Hematopoietic multipotent progenitor cell treated with erythropoietin and hydrocortisone succinate and interleukin-3 and kit ligand, for 4 days (in vitro differentiated cells): ENCODE measurements around the gene PGBD4.

ENCODE experiments used
- DNase-seq: peaks from one replicate; pipeline ENCODE4 v3.0.0-alpha.2; 2015

Gene PGBD4

GRCh38 chr15:34101366-34102174 is at the start of gene PGBD4, which contains the start of gene EMC7:
Gene PGBD4 (plus strand): TSS chr15:34102083. CDS start chr15:34102532, 449 bp downstream.
Gene EMC7 (minus strand): TSS chr15:34101862. CDS start chr15:34101839, 23 bp downstream.
- peak; percentile 99 for DNase-seq

GRCh38 chr15:34054081-34054707 is 47.7 kb upstream of the PGBD4 start:
- no peak for DNase-seq

- DNase-seq, result no peak
Measured at GRCh38 chr15:34055868-34056595, 45.9 kb upstream of the PGBD4 start.

- DNase-seq, result no peak
Measured at GRCh38 chr15:34056911-34057310, 45.0 kb upstream of the PGBD4 start.

- no peak for DNase-seq
Measured at GRCh38 chr15:34059476-34059875, 42.4 kb upstream of the PGBD4 start.

GRCh38 chr15:34059946-34060345 is 41.9 kb upstream of the PGBD4 start:
- no peak for DNase-seq

GRCh38 chr15:34064438-34064837 is 37.4 kb upstream of the PGBD4 start:
- DNase-seq, result no peak

- no peak for DNase-seq
Measured at GRCh38 chr15:34065261-34065660, 36.6 kb upstream of the PGBD4 start.

GRCh38 chr15:34065941-34066340 is 35.9 kb upstream of the PGBD4 start:
- DNase-seq, result no peak

- no peak for DNase-seq
Measured at GRCh38 chr15:34070003-34070402, 31.9 kb upstream of the PGBD4 start.

- DNase-seq, result peak; percentile 8
Measured at GRCh38 chr15:34076785-34077184, 25.1 kb upstream of the PGBD4 start.

- DNase-seq, result no peak
Measured at GRCh38 chr15:34078900-34079299, 23.0 kb upstream of the PGBD4 start.

GRCh38 chr15:34079904-34080303 is 22.0 kb upstream of the PGBD4 start:
- peak; percentile 27 for DNase-seq

GRCh38 chr15:34084086-34084485 is 17.8 kb upstream of the PGBD4 start:
- DNase-seq, result no peak

- no peak for DNase-seq
Measured at GRCh38 chr15:34085746-34086145, 16.1 kb upstream of the PGBD4 start.

- DNase-seq, result no peak
Measured at GRCh38 chr15:34099914-34100313, 2.0 kb upstream of the PGBD4 start.

- no peak for DNase-seq
Measured at GRCh38 chr15:34102175-34102925, 467 bp downstream of the PGBD4 start.

- DNase-seq, result no peak
Measured at GRCh38 chr15:34106423-34106822, 4.5 kb downstream of the PGBD4 start.

- DNase-seq, result no peak
Measured at GRCh38 chr15:34107315-34107714, 5.4 kb downstream of the PGBD4 start.

- peak; percentile 82 for DNase-seq
Measured at GRCh38 chr15:34109797-34110663, 8.1 kb downstream of the PGBD4 start.

GRCh38 chr15:34111488-34111887 is 9.6 kb downstream of the PGBD4 start:
- no peak for DNase-seq

GRCh38 chr15:34114215-34114614 is 12.3 kb downstream of the PGBD4 start:
- DNase-seq, result no peak
